ENCODE results near the gene AK8. TPM values are rescaled to one million over a fixed set of nuclear protein-coding genes. Genes with fewer than 3 reads are reported as not detected.

Gene AK8
- total and polyA plus RNA-seq, 2 experiments from 2014 or later: 0.14 to 0.78 TPM

GRCh38 chr9:132740526-132741309 is 137.4 kb downstream of the AK8 start:
- H3K4me1 ChIP-seq (ENCODE audit: insufficient read depth): peaks cover 20% of the 10 kb centered on the region
- no peak for ATAC-seq
- Mint-ChIP-seq H3K27ac (no peak overlapping the region), H3K27me3 (ENCODE audit: insufficient read depth, low read depth, poor library complexity) (peaks cover 38% of the 10 kb centered on the region), H3K4me3 (no peak overlapping the region), H3K36me3 (ENCODE audit: low read depth) (no peaks in the 10 kb centered on the region), H3K9me3 (no peaks in the 10 kb centered on the region), H3K4me1 (peaks cover 32% of the 10 kb centered on the region)
- no peak overlapping the region for H2AFZ ChIP-seq
- TF ChIP-seq STAT1 (IDR thresholded peaks at IDR 0.05; ENCODE audit: unreplicated experiment): no peak
- no peak for TF ChIP-seq EZH2phosphoT487 (IDR thresholded peaks at IDR 0.05; ENCODE audit: unreplicated experiment)
- no peak for TF ChIP-seq NANOG (IDR thresholded peaks at IDR 0.05; ENCODE audit: borderline replicate concordance)
- no peak for TF ChIP-seq ETS1 (IDR thresholded peaks at IDR 0.05)
- no peak for TF ChIP-seq ZNF462 (CRISPR knock-in tag; IDR thresholded peaks at IDR 0.05)
- H3K36me3 ChIP-seq (ENCODE audit: insufficient read depth): no peaks in the 10 kb centered on the region
- H3K79me2 ChIP-seq (replicated peaks; ENCODE audit: insufficient read depth): no peaks in the 10 kb centered on the region
- no peak for DNase-seq (ENCODE audit: low spot score)
- H3K4me3 ChIP-seq: no peak overlapping the region
- no peaks in the 10 kb centered on the region for H4K20me1 ChIP-seq (replicated peaks; ENCODE audit: insufficient read depth)
- H3K4me2 ChIP-seq: no peak overlapping the region
- H3K27ac ChIP-seq (ENCODE audit: low read depth): no peak overlapping the region
- peaks cover 24% of the 10 kb centered on the region for H3K27me3 ChIP-seq (ENCODE audit: insufficient read depth)
- no peaks in the 10 kb centered on the region for H3K9me2 ChIP-seq (ENCODE audit: insufficient read depth)
- no peaks in the 10 kb centered on the region for H3F3A ChIP-seq (replicated peaks; ENCODE audit: low read depth)

Measured in GM23338 (cell line).